H1 (cell line): Measurements from ENCODE around the gene ELFN1. TPM values are rescaled to one million over a fixed set of nuclear protein-coding genes. Genes with fewer than 3 reads are reported as not detected.

Source experiments
- CTCF ChIA-PET: fragments of 300-600 bp; sonication (Branson Sonifier 250); formaldehyde crosslinking; loops from one replicate; lab custom pipeline; 2021; ENCODE audit not compliant: partially characterized antibody; lab: Charles Lee
- POLR2A ChIA-PET: fragments of 300-600 bp; sonication (Branson Sonifier 250); formaldehyde crosslinking; loops from one replicate; lab custom pipeline; 2021; ENCODE audit warnings: inconsistent platforms; ENCODE audit not compliant: partially characterized antibody; lab: Charles Lee
- DNase-seq, 2 experiments: peaks; one replicate each; pipeline versions ENCODE4 v3.0.0 to v3.0.0-alpha.2; 2010 to 2022; ENCODE audit warnings: low spot score in 2 of 2, low read depth in 1 of 2, mixed read lengths in 1 of 2
- FAIRE-seq: peaks from 2 replicates; lab custom pipeline; 2011; peaks lifted over from hg19 to GRCh38; lab: Jason Lieb, UNC
- H2AFZ ChIP-seq: 2 replicates; pipeline ENCODE4 v1.8.1; 2012; ENCODE audit warnings: low read length, inconsistent platforms
- H2AK5ac ChIP-seq: 2 replicates; pipeline ENCODE4 v1.6.1; 2013; ENCODE audit warnings: low read depth, low read length
- H2BK120ac ChIP-seq: replicated peaks from 2 replicates; pipeline ENCODE3; 2013; ENCODE audit warnings: low read depth, low read length, inconsistent platforms
- H2BK12ac ChIP-seq: 2 replicates; pipeline ENCODE4 v1.6.1; 2013; ENCODE audit warnings: low read depth, low read length
- H2BK15ac ChIP-seq: 2 replicates; pipeline ENCODE4 v1.6.1; 2013; ENCODE audit warnings: low read length
- H2BK20ac ChIP-seq: 2 replicates; pipeline ENCODE4 v1.6.1; 2013; ENCODE audit warnings: low read length
- H2BK5ac ChIP-seq: 2 replicates; pipeline ENCODE4 v1.6.1; 2013; ENCODE audit warnings: low read depth, low read length
- H3K14ac ChIP-seq: 2 replicates; pipeline ENCODE4 v1.6.1; 2013; ENCODE audit warnings: inconsistent platforms; ENCODE audit not compliant: insufficient read length
- H3K18ac ChIP-seq: 2 replicates; pipeline ENCODE4 v1.6.1; 2013; ENCODE audit warnings: low read length; ENCODE audit errors: extremely low read depth
- H3K23ac ChIP-seq: 2 replicates; pipeline ENCODE4 v1.6.1; 2013; ENCODE audit warnings: inconsistent platforms; ENCODE audit not compliant: insufficient read length
- H3K23me2 ChIP-seq: 2 replicates; pipeline ENCODE4 v1.6.1; 2013; ENCODE audit warnings: low read depth, low read length
- H3K27ac ChIP-seq: 2 replicates; pipeline ENCODE4 v1.6.1; 2011; ENCODE audit warnings: low read depth, low read length, inconsistent platforms
- H3K27me3 ChIP-seq, 4 experiments: replicated peaks in 1 of 4; 1 replicate in 1 of 4; 2 replicates in 3 of 4; pipeline versions ENCODE4 v1.6.1 to v1.8.1; 2011 to 2013; ENCODE audit warnings: low read length in 3 of 4, mild to moderate bottlenecking in 3 of 4, inconsistent platforms in 2 of 4, mixed read lengths in 2 of 4, moderate library complexity in 1 of 4; ENCODE audit not compliant: control insufficient read depth in 3 of 4, insufficient read depth in 3 of 4; ENCODE audit errors: extremely low read depth in 1 of 4
- H3K36me3 ChIP-seq, 4 experiments: 2 replicates each; pipeline versions ENCODE4 v1.6.1 to v1.8.1; 2011 to 2013; ENCODE audit warnings: mild to moderate bottlenecking in 4 of 4, low read length in 3 of 4, moderate library complexity in 2 of 4, control low read depth in 1 of 4, inconsistent platforms in 1 of 4; ENCODE audit not compliant: insufficient read depth in 4 of 4, control insufficient read depth in 2 of 4
- H3K4ac ChIP-seq: replicated peaks from 2 replicates; pipeline ENCODE3; 2013; ENCODE audit warnings: low read length, low read depth, mixed read lengths, inconsistent platforms; ENCODE audit not compliant: insufficient read length
- H3K4me1 ChIP-seq, 4 experiments: replicated peaks in 1 of 4; 1 replicate in 1 of 4; 2 replicates in 3 of 4; pipeline versions ENCODE4 v1.6.1 to v1.8.1; 2011 to 2013; ENCODE audit warnings: low read length in 3 of 4, inconsistent platforms in 2 of 4, mixed read lengths in 1 of 4; ENCODE audit not compliant: insufficient read depth in 4 of 4, control insufficient read depth in 3 of 4
- H3K4me2 ChIP-seq, 2 experiments: 2 replicates each; pipeline versions ENCODE4 v1.6.1 to v1.8.1; 2011 to 2013; ENCODE audit warnings: low read depth in 2 of 2, low read length in 2 of 2, control low read depth in 1 of 2, inconsistent platforms in 1 of 2, mild to moderate bottlenecking in 1 of 2; ENCODE audit not compliant: insufficient read depth in 1 of 2
- H3K4me3 ChIP-seq, 4 experiments: fragments of 200-600, 300-600 bp in 1 of 4; sonication (generic), shearing (Covaris generic), sonication (Bioruptor Twin) in 1 of 4; 2 replicates each; pipeline versions ENCODE4 v1.5.1 to v1.8.1; 2011 to 2016; ENCODE audit warnings: low read length in 4 of 4, low read depth in 3 of 4, control low read depth in 2 of 4, inconsistent platforms in 2 of 4, mild to moderate bottlenecking in 2 of 4, mixed read lengths in 1 of 4, moderate library complexity in 1 of 4; ENCODE audit not compliant: insufficient read depth in 2 of 4; ENCODE audit errors: extremely low read depth in 1 of 4
- H3K56ac ChIP-seq: replicated peaks from 2 replicates; pipeline ENCODE3; 2013; ENCODE audit warnings: low read depth, mild to moderate bottlenecking, mixed read lengths, low read length, inconsistent platforms; ENCODE audit not compliant: insufficient read length
- H3K79me1 ChIP-seq: 2 replicates; pipeline ENCODE4 v1.6.1; 2013; ENCODE audit warnings: low read depth, low read length, control low read depth
- H3K79me2 ChIP-seq, 2 experiments: 2 replicates each; pipeline versions ENCODE4 v1.6.1 to v1.8.1; 2012 to 2013; ENCODE audit warnings: low read length in 2 of 2, mild to moderate bottlenecking in 2 of 2, inconsistent platforms in 1 of 2; ENCODE audit not compliant: insufficient read depth in 2 of 2, control insufficient read depth in 1 of 2
- H3K9ac ChIP-seq, 4 experiments: replicated peaks in 1 of 4; 1 replicate in 1 of 4; 2 replicates in 3 of 4; pipeline versions ENCODE4 v1.6.1 to v1.8.1; 2011 to 2013; ENCODE audit warnings: low read depth in 3 of 4, low read length in 3 of 4, control low read depth in 2 of 4, mild to moderate bottlenecking in 2 of 4, moderate library complexity in 2 of 4, inconsistent platforms in 1 of 4; ENCODE audit errors: extremely low read depth in 1 of 4
- H3K9me3 ChIP-seq, 2 experiments: 2 replicates each; pipeline versions ENCODE4 v1.6.1 to v1.8.1; 2012 to 2013; ENCODE audit warnings: mild to moderate bottlenecking in 2 of 2, moderate library complexity in 2 of 2, control low read depth in 1 of 2, inconsistent platforms in 1 of 2, low read depth in 1 of 2, low read length in 1 of 2, mixed read lengths in 1 of 2; ENCODE audit not compliant: insufficient read depth in 2 of 2
- H4K20me1 ChIP-seq, 2 experiments: replicated peaks in 1 of 2; 2 replicates each; pipeline versions ENCODE3 to v1.8.1; 2011 to 2013; ENCODE audit warnings: inconsistent platforms in 2 of 2, low read length in 2 of 2, mild to moderate bottlenecking in 1 of 2; ENCODE audit not compliant: insufficient read depth in 2 of 2, control insufficient read depth in 1 of 2
- H4K5ac ChIP-seq: 2 replicates; pipeline ENCODE4 v1.6.1; 2013; ENCODE audit warnings: low read length, low read depth, mixed read lengths, inconsistent platforms; ENCODE audit not compliant: insufficient read length
- H4K8ac ChIP-seq: 2 replicates; pipeline ENCODE4 v1.8.0; 2013; ENCODE audit warnings: mild to moderate bottlenecking, moderate library complexity, low read length, inconsistent platforms; ENCODE audit not compliant: insufficient read depth; ENCODE audit errors: extremely low read depth
- H4K91ac ChIP-seq: replicated peaks from 2 replicates; pipeline ENCODE3; 2013; ENCODE audit warnings: low read length, mixed read lengths, inconsistent platforms; ENCODE audit not compliant: insufficient read length
- EGR1 ChIP-seq: IDR thresholded peaks from 2 replicates; pipeline ENCODE4 v1.6.1; 2011; ENCODE audit warnings: low read depth, low read length, borderline replicate concordance
- KDM5A ChIP-seq: fragments of 200-600 bp; IDR thresholded peaks from 2 replicates; pipeline ENCODE4 v1.7.1; 2012; ENCODE audit warnings: mild to moderate bottlenecking, low read length, inconsistent platforms, mixed read lengths
- WGBS, 2 experiments: shearing (Covaris generic) in 1 of 2; methylation state at CpG; one replicate each; pipeline versions ENCODE4 v1.1.6 to v1.1.7; 2013 to 2015; ENCODE audit warnings: low lambda C conversion rate in 2 of 2, mixed read lengths in 2 of 2, inconsistent platforms in 1 of 2, low coverage in 1 of 2, missing lambda C conversion rate in 1 of 2; ENCODE audit not compliant: insufficient replicate concordance in 2 of 2, insufficient coverage in 1 of 2, insufficient read length in 1 of 2; ENCODE audit errors: extremely low coverage in 1 of 2, missing lambda C conversion rate in 1 of 2; 5-methylcytosine and 5-hydroxymethylcytosine counted together
- polyA plus RNA-seq, 7 experiments: library from polyadenylated mRNA; depleted of rRNA in 3 of 7; stranded (reverse) in 5 of 7; unstranded in 2 of 7; fragments of >200 nt in 5 of 7; fragments of 200-250 nt in 2 of 7; gene quantifications; 1 replicate in 5 of 7; 2 replicates in 1 of 7; 4 replicates in 1 of 7; pipeline versions ENCODE4 v1.2.1 to v1.2.3, GENCODE V29; 2011 to 2013; ENCODE audit warnings: missing spikeins in 2 of 7, mixed read lengths in 2 of 7
- total RNA-seq: library from RNA; stranded (reverse); fragmentation: NEBNext Ultra II Directional; extraction: Animal tissue kit (Norgen Biotek cat#: 25700); gene quantifications from 2 replicates; pipeline ENCODE4 v1.2.1, GENCODE V29; 2021

Gene ELFN1
- total and polyA plus RNA-seq, 2 of the 8 experiments (the other 6 are each of a cell fraction or from before 2014, with no cell fraction given), result 2.0 to 4.5 TPM

DNA sequence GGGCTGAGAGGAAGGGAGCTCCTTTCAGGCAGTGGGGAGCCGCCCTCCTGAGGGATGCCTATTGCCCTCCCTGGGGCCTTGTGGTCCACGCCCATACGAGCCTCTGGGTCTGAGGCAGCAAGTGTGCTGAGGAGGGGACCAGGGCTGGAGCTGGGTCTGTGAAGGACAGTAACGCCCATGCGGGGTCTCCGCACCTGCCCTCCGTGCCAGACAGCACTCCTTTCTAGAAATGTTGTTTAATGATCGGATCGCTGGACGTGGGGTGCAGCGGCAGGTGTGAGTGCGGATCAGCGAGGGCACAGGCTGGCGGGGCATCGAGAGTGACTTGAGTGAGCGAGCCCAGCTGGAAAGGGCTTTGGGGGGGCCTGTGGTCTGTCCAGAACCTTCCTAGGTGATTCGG is 70.1 kb downstream of the ELFN1 start:
- no peak overlapping the region for H2BK12ac ChIP-seq
- H2AFZ ChIP-seq, result no peak overlapping the region
- no peak overlapping the region for H3K4me3 ChIP-seq
- H2BK15ac ChIP-seq, result no peak overlapping the region
- H3K4ac ChIP-seq, result no peak overlapping the region
- H3K79me2 ChIP-seq, result no peaks in the 10 kb centered on the region
- TF ChIP-seq KDM5A (no peak), EGR1 (no peak)
- H2AK5ac ChIP-seq, result 0 out of 2 replicates have a peak overlapping the region, but pooled peaks have one; percentile 39
- H2BK20ac ChIP-seq, result no peak overlapping the region
- H3K14ac ChIP-seq, result no peak overlapping the region
- H3K9me3 ChIP-seq, result no peaks in the 10 kb centered on the region
- no peaks in the 10 kb centered on the region for H3K27me3 ChIP-seq
- H3K9ac ChIP-seq, result no peak overlapping the region
- H3K4me2 ChIP-seq, result no peak overlapping the region
- WGBS, 2 experiments, result 87% methylated on average over 9 of the region's 17 CpGs; no CpG with 5 or more reads in 1 of the 2 experiments
- FAIRE-seq, result no peak
- H3K23me2 ChIP-seq, result no peaks in the 10 kb centered on the region
- no peak overlapping the region for H2BK120ac ChIP-seq
- no peaks in the 10 kb centered on the region; a peak in 1 of 7 replicates for H3K4me1 ChIP-seq
- H4K5ac ChIP-seq, result no peak overlapping the region
- no peak overlapping the region for H3K18ac ChIP-seq
- no peaks in the 10 kb centered on the region for H3K79me1 ChIP-seq
- no peaks in the 10 kb centered on the region for H3K36me3 ChIP-seq
- peak overlapping the region; percentile 68 for H4K8ac ChIP-seq
- H2BK5ac ChIP-seq, result no peak overlapping the region
- peaks cover 0 to 2% of the 10 kb centered on the region in 2 experiments for H4K20me1 ChIP-seq
- H3K23ac ChIP-seq, result no peak overlapping the region
- CTCF ChIA-PET, result no interaction called here
- DNase-seq, result no peak
- H3K56ac ChIP-seq, result no peak overlapping the region
- H3K27ac ChIP-seq, result no peak overlapping the region
- no peak overlapping the region for H4K91ac ChIP-seq
- POLR2A ChIA-PET, result no interaction called here
